ENCODE results near the gene SPOCK1. TPM values are rescaled to one million over a fixed set of nuclear protein-coding genes. Genes with fewer than 3 reads are reported as not detected.

The SPOCK1 gene
- polyA plus RNA-seq, 10 donors = 4.0 to 19.9 (median 6.7) TPM

DNA sequence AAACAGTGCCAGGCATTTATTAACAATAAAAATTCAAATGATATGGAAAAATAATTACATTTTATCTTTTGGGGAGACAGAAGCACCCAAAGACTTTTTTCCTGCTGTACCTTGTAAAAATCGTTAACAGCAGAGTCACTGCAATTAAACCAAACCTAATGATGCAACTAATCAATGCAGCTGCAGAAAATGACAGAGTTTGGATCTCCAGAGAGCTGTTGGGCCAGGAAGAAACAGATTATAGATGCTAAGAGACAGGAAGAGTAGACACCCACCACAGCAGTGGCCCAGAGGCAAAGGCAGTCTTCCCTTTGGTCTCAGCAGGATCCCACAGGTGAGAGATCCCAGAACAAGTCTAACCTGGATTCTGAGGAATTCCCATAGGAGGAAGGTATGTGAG, 53.0 kb downstream of the SPOCK1 start:
- DNase-seq = no peak

DNA sequence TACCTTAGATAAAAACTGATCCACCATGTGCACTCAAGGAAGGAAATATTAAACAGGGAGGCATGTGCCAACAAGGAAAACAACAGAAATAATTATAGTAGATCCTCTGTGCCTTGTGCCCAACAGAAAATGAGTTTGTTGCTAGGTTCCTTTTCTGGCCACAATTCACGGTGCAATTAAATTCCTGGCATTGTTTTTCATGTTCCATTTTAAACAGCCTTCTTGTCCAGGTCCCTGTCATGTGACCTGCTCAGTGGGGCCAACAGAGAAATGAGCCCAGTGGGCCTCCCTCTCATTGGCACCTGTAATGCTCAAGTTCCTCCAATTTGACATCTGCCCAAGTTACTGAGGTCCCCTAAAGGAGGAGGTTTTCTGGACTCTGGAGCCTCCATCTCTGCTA, 56.5 kb downstream of the SPOCK1 start:
- DNase-seq = no peak

DNA sequence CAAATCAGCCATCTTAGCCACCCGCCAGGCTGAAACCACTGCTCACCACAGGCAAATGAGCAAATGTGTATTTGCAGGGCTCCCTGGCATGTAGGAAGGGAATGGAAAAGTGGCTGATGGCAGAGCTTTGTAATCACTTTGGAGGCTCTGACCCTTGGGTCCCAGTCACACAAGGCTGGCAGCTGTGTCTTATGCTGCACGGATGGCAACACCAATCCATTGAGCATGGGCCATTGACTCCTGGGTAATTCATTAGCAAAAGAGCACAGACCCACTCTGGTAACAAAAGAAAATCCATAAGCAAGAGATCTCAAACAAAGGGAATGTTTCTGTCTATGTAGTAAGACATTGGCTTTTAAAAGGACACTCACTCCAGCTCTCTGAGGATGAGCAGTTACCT, 57.6 kb downstream of the SPOCK1 start:
- no peak for DNase-seq

DNA sequence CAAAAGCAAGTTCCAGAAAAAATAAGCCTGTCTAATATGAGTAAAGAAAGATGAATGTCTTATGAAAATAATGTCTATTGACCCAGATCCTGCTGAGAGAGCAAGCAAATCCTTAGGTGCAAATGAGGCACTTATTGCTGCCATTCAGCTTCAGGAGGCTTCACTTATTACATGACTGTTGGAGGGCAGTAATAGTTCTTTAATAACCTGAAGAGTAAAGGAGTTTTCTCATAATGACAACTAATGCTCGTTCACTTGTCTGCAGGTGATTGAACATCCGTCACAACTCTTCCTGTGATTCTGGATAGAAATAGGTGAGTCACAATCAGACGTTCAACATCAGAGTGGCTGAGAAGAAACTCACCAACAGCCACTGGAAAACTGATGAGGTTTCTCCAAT, 58.3 kb downstream of the SPOCK1 start:
- DNase-seq = no peak

DNA sequence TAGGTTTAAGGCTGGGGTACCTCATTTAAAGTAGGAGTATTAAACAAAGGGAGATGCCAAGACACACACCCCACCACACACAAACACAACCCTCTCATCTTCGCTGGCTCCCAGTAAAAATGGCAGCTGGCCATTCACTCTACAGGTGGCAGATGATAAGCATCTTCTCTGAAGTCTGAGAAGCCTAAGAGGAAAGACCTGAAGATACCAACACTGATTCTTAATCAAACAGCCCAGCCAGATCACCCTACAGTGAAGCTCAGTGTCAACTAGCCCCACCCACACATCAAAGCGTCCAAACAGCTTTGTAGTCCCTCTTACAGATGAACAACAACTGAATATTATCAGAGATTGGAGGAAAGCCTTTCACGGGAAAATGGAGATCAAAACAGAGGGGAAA, 59.5 kb downstream of the SPOCK1 start:
- no peak for DNase-seq

DNA sequence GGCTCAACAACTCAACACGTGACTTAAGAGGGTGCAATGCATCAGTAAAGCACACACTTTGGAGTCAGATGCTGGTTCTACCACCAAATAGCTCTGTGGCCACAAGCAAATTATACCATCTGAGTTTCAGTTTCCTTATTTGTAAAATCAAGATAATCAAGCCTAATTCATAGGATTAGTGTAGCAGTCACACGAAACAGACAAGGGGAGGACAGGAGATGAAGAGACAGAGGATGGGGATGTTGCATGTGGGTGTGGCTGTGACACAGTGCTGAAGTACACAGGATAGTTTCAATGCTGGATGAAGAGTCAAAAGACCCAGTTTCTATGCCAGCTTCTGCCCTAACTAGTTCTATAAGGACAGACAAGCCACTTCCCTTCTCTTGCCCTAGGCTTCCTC, 60.2 kb downstream of the SPOCK1 start:
- no peak for DNase-seq

DNA sequence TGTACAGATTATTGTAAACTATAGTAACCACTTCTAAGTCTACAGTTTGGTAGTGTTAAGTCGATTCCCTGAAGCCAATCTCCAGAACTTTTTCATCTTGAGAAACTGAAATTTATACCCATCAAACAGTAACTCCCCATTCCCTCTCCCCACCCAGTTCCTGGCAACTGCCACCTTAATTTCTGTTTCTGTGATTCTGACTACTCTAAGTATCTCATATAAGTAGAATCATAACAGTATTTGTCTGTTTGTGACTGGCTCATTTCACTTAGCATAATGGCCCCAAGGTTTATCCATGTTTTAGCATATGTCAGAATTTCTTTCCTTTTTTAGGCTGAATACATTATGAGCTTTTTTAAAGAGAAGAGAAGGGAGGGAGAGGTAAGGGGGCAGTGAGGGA, 61.4 kb downstream of the SPOCK1 start:
- no peak for DNase-seq

DNA sequence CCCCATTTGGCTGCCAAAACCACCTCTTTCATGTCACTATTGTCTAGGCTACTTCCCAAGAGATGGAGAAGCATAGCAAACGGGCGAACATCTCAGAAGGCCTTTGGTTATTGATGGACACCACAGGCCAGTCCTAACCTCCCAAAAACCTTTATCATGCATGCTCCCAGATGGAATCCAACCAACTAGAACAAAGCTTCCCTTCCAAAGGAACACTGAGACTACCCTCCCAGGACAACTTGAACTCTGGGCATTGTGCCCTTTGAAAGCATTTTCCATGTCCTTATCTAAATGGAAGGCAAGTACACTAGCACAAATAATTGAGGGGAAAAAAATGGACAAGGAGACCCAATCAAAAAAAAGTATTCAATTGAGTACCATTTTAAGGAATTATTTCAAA, 65.6 kb downstream of the SPOCK1 start:
- DNase-seq = no peak

- DNase-seq = no peak
Observed at GRCh38 chr5:137432376-137432775, 66.8 kb downstream of the SPOCK1 start.

DNA sequence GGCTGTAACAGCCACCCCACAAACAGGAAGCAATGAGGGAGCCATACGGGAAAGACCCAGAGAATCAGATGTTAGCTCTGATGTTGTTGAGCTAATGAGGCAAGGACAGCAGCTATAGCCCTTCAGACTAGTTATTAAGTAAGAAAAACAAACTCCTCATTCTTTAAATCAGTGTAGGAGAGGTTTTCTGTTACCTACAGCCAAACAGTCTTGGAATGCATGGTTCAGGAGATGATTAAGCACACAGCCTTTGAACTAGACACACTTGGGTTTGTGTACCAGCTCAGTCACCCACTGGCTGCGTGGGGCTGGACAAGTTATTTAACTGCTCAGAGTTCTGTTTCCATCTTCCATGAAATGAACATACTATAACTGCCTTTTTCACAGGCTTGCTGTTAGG, 68.1 kb downstream of the SPOCK1 start:
- DNase-seq = no peak

- DNase-seq = peak in 1 of 3 donors; percentile 27
Observed at GRCh38 chr5:137415231-137415681, 83.9 kb downstream of the SPOCK1 start.

DNA sequence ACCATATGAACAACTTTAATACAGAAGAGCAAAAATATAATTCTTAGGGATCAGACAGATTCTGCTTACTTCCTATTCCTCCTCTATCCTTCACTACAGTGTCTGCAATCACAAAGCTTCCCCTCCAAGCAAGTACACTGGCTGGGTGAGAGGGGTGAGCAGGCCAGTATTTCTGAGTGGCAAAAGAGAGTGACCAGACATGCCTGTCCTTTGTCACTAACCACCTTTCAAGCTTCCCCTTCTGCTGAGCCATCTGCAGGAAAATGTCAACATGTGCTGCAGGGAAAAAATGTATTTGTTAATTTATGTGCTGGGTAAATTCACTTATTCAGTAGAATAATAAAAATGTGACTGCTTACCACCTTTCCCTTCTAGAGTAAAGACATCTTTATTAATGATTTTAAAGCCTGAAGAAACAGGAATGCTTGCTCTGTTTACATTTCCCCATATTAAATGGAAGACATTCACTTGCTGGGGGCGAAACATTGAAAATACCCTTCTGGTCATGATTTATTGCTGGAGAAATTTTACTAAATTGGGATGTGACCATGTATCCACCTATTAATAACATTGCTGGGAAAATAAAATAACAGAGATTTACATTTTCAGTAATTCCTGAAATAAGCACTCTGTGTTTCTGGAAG, 84.9 kb downstream of the SPOCK1 start:
- no peak for DNase-seq

DNA sequence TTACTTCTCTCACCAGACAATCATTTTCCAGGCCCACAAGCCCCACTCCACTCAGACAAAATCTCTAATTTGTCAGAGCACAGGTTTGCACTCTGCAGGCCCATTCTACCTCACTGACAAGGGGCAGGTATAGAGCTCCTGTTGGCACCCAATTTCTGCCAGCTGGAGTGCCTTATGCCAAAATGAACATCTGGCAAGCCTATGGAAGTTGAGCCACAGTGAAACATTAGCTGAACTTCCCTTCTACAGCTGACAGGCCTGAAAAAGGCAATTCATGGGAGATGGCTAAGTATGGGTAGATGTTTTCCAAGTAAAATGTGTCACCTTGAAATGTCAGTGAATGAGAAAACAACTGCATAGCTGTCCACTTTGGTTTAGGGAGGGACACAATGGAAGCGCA, 87.0 kb downstream of the SPOCK1 start:
- DNase-seq = no peak

- no peak for DNase-seq
Observed at GRCh38 chr5:137410234-137411010, 88.7 kb downstream of the SPOCK1 start.

- DNase-seq = no peak
Observed at GRCh38 chr5:137409736-137410135, 89.4 kb downstream of the SPOCK1 start.

DNA sequence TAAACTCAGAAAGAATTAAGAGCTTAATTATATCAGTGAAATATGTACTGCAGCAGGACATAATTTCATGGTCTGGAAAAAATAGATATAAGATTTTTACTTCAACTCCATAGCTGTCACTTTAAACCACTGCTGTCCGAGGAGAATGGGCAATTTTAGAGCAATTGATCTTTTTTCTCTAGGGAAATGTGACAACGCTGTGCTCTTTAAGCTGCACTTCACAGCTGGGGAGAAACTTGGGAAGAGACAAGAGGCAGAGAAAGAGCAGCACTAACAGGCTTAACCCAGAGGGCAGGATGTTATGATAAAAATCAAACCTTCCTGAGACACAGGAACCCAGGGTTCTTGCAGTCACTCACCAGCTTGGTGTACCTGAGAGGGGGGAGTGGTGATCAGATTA, 92.0 kb downstream of the SPOCK1 start:
- DNase-seq = no peak

GRCh38 chr5:137405393-137405792, 93.7 kb downstream of the SPOCK1 start:
- no peak for DNase-seq

DNA sequence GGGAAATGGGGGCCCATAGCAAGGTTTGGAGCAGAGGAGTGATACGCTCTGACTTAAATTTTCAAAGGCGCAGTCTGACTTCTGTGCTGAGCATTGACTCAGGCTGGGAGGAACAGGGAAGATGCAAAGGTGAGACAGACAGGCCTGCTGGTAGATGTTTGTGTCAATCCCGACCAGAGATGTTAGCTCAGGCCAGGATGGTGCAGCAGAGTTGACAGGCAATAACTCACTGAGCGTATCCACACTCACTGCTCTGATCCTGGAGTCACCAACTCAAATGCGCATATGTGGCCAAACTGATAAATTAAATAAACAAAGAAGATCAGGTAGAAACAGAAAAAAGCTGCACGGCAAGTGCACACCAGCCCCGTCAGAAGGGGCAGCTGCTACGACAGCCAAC, 95.3 kb downstream of the SPOCK1 start:
- no peak for DNase-seq

DNA sequence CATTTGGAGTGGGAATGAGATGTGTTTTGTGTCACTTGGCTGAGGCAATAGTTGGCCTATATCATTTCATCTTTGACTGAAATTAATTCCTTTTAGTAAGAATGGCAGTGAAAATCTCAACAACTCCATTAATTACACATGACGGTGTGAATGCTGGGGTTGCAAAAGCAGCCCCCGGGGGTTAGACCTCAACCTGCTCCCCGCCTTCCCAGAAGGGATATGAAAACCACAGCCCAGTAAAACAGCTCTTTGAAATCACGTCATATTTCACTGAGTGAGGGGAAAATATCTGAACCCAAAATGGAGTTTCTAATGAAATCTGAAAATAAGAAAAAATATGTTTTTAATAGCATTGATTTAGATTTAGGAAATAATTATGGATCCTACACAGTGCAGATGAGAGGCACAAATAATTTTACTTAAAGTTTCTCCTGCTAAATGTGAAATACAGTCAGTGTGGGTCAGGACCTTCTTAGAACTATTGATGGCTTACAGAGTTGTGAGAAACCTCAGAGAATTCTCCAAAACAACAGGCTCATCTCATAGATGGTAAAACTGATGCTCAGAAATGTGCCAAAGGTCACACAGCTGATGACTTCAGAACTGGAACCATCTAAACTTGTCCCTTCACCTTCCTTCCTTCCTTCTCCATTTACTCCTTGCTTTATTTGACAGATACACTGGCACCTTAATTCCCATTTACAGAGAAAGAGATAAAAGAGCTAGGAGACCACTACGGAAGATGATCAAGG, 96.5 kb downstream of the SPOCK1 start:
- no peak for DNase-seq

- DNase-seq = no peak
Observed at GRCh38 chr5:137401946-137402345, 97.2 kb downstream of the SPOCK1 start.

- no peak for DNase-seq
Observed at GRCh38 chr5:137400571-137400970, 98.6 kb downstream of the SPOCK1 start.

GRCh38 chr5:137399911-137400310, 99.2 kb downstream of the SPOCK1 start:
- no peak for DNase-seq

DNA sequence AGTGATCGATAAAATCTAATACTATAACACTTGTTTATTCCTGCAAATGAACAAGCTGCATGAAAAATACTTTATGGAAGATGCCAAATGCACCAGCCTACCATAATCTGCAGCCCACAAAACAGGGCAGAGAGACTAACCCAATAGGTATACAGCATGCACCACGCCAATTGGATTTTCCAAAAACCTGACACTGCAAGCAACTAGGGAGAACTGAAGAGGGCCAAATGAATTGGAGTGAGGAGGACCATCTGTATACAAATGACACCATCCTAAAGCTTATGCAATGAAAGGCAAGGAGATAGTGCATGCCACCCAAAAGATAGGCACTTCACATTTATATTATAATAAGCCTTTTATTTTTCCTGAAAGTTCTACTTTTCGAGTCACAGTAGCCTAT, 100.4 kb downstream of the SPOCK1 start:
- no peak for DNase-seq
